GM19324 (cell line): Measurements from ENCODE around the gene NINJ2.

ENCODE experiments used
- ATAC-seq: cut with Tn5 transposase; IDR thresholded peaks from one replicate; pipeline ENCODE4 v1.9.1; 2021; ENCODE audit warnings: mild to moderate bottlenecking, moderate library complexity; ENCODE audit not compliant: unreplicated experiment, low FRiP score

The NINJ2 gene

GRCh38 chr12:539540-540310 lies 123.5 kb downstream of the NINJ2 start:
- ATAC-seq, result no peak

GRCh38 chr12:538731-539539 lies 124.3 kb downstream of the NINJ2 start:
- no peak for ATAC-seq

GRCh38 chr12:537772-538171 lies 125.5 kb downstream of the NINJ2 start:
- no peak for ATAC-seq

- ATAC-seq, result no peak
Observed at GRCh38 chr12:536751-537245, 126.4 kb downstream of the NINJ2 start.

- ATAC-seq, result no peak
Observed at GRCh38 chr12:535396-535795, 127.8 kb downstream of the NINJ2 start.

- no peak for ATAC-seq
Observed at GRCh38 chr12:534216-534615, 129.0 kb downstream of the NINJ2 start.

GRCh38 chr12:533718-534117 lies 129.5 kb downstream of the NINJ2 start:
- no peak for ATAC-seq

GRCh38 chr12:532908-533565 lies 130.2 kb downstream of the NINJ2 start:
- no peak for ATAC-seq

GRCh38 chr12:531951-532585 lies 131.2 kb downstream of the NINJ2 start:
- ATAC-seq, result no peak

- no peak for ATAC-seq
Observed at GRCh38 chr12:530821-531220, 132.4 kb downstream of the NINJ2 start.

- no peak for ATAC-seq
Observed at GRCh38 chr12:530308-530707, 132.9 kb downstream of the NINJ2 start.

- ATAC-seq, result no peak
Observed at GRCh38 chr12:527729-528128, 135.5 kb downstream of the NINJ2 start.

- no peak for ATAC-seq
Observed at GRCh38 chr12:527241-527640, 136.0 kb downstream of the NINJ2 start.

- no peak for ATAC-seq
Observed at GRCh38 chr12:526089-526488, 137.2 kb downstream of the NINJ2 start.

- no peak for ATAC-seq
Observed at GRCh38 chr12:524167-524951, 138.9 kb downstream of the NINJ2 start.

GRCh38 chr12:522692-523378 lies 140.4 kb downstream of the NINJ2 start:
- no peak for ATAC-seq

- no peak for ATAC-seq
Observed at GRCh38 chr12:520119-520518, 143.1 kb downstream of the NINJ2 start.

GRCh38 chr12:517538-517937 lies 145.7 kb downstream of the NINJ2 start:
- ATAC-seq, result no peak
